CD4-positive, alpha-beta T cell (primary cell): ENCODE data around the gene TAF1C. TPM values are rescaled to one million over a fixed set of nuclear protein-coding genes. Genes with fewer than 3 reads are reported as not detected.

Experiments used
- ATAC-seq: fragments of 200-7000 bp; cut with Tn5 transposase; one replicate; pipeline ENCODE4 v1.10.0; 2022; ENCODE audit warnings: mild to moderate bottlenecking; ENCODE audit not compliant: poor library complexity
- CTCF ChIA-PET: fragments of 350-600 bp; sonication (Branson Sonifier 250); formaldehyde crosslinking; loops from one replicate; lab custom pipeline; 2021; ENCODE audit warnings: antibody characterized with exemption, inconsistent platforms; lab: Charles Lee
- POLR2A ChIA-PET: fragments of 350-600 bp; sonication (Branson Sonifier 250); formaldehyde crosslinking; loops from one replicate; lab custom pipeline; 2021; ENCODE audit warnings: antibody characterized with exemption, inconsistent platforms; lab: Charles Lee
- DNase-seq, 14 experiments: peaks; one replicate each; pipeline ENCODE4 v3.0.0-alpha.2; 2013 to 2020; ENCODE audit warnings: mixed read lengths in 2 of 14
- H3K27ac ChIP-seq, 2 donors: one replicate each; pipeline versions ENCODE4 v1.5.1 to v1.7.0; 2013; ENCODE audit warnings: low read length in 2 of 2, low read depth in 1 of 2, mild to moderate bottlenecking in 1 of 2
- H3K27me3 ChIP-seq, 2 experiments: 1 replicate in 1 of 2; 2 replicates in 1 of 2; pipeline versions ENCODE4 v1.6.1 to v1.7.0; 2013; ENCODE audit warnings: low read length in 2 of 2, control low read depth in 1 of 2, mild to moderate bottlenecking in 1 of 2, moderate library complexity in 1 of 2; ENCODE audit not compliant: insufficient read depth in 2 of 2, control insufficient read depth in 1 of 2
- H3K36me3 ChIP-seq: one replicate; pipeline ENCODE4 v1.6.1; 2013; ENCODE audit warnings: low read length, control low read depth; ENCODE audit not compliant: insufficient read depth
- H3K4me1 ChIP-seq: one replicate; pipeline ENCODE4 v1.6.1; 2013; ENCODE audit warnings: low read length, control low read depth; ENCODE audit not compliant: insufficient read depth
- H3K4me3 ChIP-seq: one replicate; pipeline ENCODE4 v1.5.1; 2013; ENCODE audit warnings: mild to moderate bottlenecking, low read length, moderate library complexity
- H3K9me3 ChIP-seq, 2 experiments: 1 replicate in 1 of 2; 2 replicates in 1 of 2; pipeline versions ENCODE4 v1.6.1 to v1.7.0; 2013; ENCODE audit warnings: low read length in 2 of 2, mild to moderate bottlenecking in 2 of 2, control low read depth in 1 of 2, moderate library complexity in 1 of 2; ENCODE audit not compliant: control insufficient read depth in 1 of 2, insufficient read depth in 1 of 2
- H3K27ac Mint-ChIP-seq: one replicate; pipeline ENCODE4 v1.8.0; 2020; ENCODE audit warnings: mixed read lengths
- H3K27me3 Mint-ChIP-seq: one replicate; pipeline ENCODE4 v1.8.0; 2021; ENCODE audit warnings: mixed read lengths
- H3K36me3 Mint-ChIP-seq: one replicate; pipeline ENCODE4 v1.8.0; 2021; ENCODE audit warnings: low read depth, mixed read lengths
- H3K4me1 Mint-ChIP-seq: one replicate; pipeline ENCODE4 v1.8.0; 2021; ENCODE audit warnings: low read depth, mixed read lengths
- H3K4me3 Mint-ChIP-seq: one replicate; pipeline ENCODE4 v1.8.0; 2020; ENCODE audit warnings: mild to moderate bottlenecking, mixed read lengths
- H3K9me3 Mint-ChIP-seq: one replicate; pipeline ENCODE4 v1.8.0; 2020; ENCODE audit warnings: mixed read lengths
- CTCF ChIP-seq: fragments of 200-600 bp; IDR thresholded peaks from one replicate; pipeline ENCODE4 v1.8.0; 2022; ENCODE audit warnings: antibody characterized with exemption, mild to moderate bottlenecking
- intact Hi-C, 2 experiments: fragments of 100-400 bp; cut with DNase I in 1 of 2; cut with micrococcal nuclease in 1 of 2; formaldehyde crosslinking; loops; one replicate each; pipeline versions ENCODE4 v1.15.1 to v1.9.0; 2023 to 2025; cut with DNase I, micrococcal nuclease
- total RNA-seq, 174 experiments: library from RNA in 2 of 174; stranded (reverse) in 2 of 174; gene quantifications; one replicate each; pipeline ENCODE4 v1.2.3 and lab custom pipeline; 2021 to 2026

The TAF1C gene
- total RNA-seq, 2 experiments from 2014 or later: 75.6 to 82.1 TPM

GRCh38 chr16:84233748-84234147, 46.9 kb upstream of the TAF1C start:
- no peaks in the 10 kb centered on the region for H3K36me3 Mint-ChIP-seq

GRCh38 chr16:84232969-84233368, 46.1 kb upstream of the TAF1C start:
- Mint-ChIP-seq H3K4me1 (no peaks in the 10 kb centered on the region), H3K36me3 (no peaks in the 10 kb centered on the region), H3K4me3 (no peak overlapping the region), H3K27ac (no peak overlapping the region), H3K27me3 (peaks cover 30% of the 10 kb centered on the region), H3K9me3 (no peaks in the 10 kb centered on the region)
- no peak overlapping the region for H3K4me3 ChIP-seq
- ATAC-seq (no peak), DNase-seq (no peak)
- H3K27me3 ChIP-seq: peaks cover 0 to 3% of the 10 kb centered on the region in 2 experiments
- TF ChIP-seq CTCF: no peak
- CTCF ChIA-PET: interaction anchor here (0.6 kb wide), 1 partner anchor 719 kb away, joined by 3 read pairs; no protein-coding TSS in a partner anchor
- POLR2A ChIA-PET: no interaction called here
- H3K27ac ChIP-seq: no peak overlapping the region
- H3K36me3 ChIP-seq: no peaks in the 10 kb centered on the region
- H3K4me1 ChIP-seq: no peaks in the 10 kb centered on the region
- no peaks in the 10 kb centered on the region for H3K9me3 ChIP-seq
- intact Hi-C loops: no loop called here

More at GRCh38 chr16:84233748-84234147, 46.9 kb upstream of the TAF1C start:
- Mint-ChIP-seq H3K4me1 (no peaks in the 10 kb centered on the region), H3K27ac (no peak overlapping the region), H3K27me3 (peaks cover 31% of the 10 kb centered on the region), H3K9me3 (no peaks in the 10 kb centered on the region), H3K4me3 (no peak overlapping the region)
- POLR2A ChIA-PET: no interaction called here
- Histone ChIP-seq H3K36me3 (no peaks in the 10 kb centered on the region), H3K4me3 (no peak overlapping the region), H3K27me3 (peaks cover 0 to 3% of the 10 kb centered on the region in 2 experiments), H3K9me3 (no peaks in the 10 kb centered on the region), H3K27ac (no peak overlapping the region), H3K4me1 (no peaks in the 10 kb centered on the region)
- CTCF ChIA-PET: no interaction called here
- intact Hi-C loops: no loop called here
- no peak for DNase-seq
- no peak for TF ChIP-seq CTCF
- ATAC-seq: no peak

GRCh38 chr16:84232060-84232459, 45.2 kb upstream of the TAF1C start:
- no peak overlapping the region for H3K27ac ChIP-seq
- Mint-ChIP-seq H3K36me3 (no peaks in the 10 kb centered on the region), H3K4me3 (no peak overlapping the region), H3K27ac (no peak overlapping the region), H3K4me1 (no peaks in the 10 kb centered on the region), H3K27me3 (peaks cover 26% of the 10 kb centered on the region), H3K9me3 (no peaks in the 10 kb centered on the region)
- intact Hi-C loops: no loop called here
- no peak for TF ChIP-seq CTCF
- POLR2A ChIA-PET: no interaction called here
- DNase-seq: no peak
- H3K36me3 ChIP-seq: no peaks in the 10 kb centered on the region
- peaks cover 0 to 3% of the 10 kb centered on the region in 2 experiments for H3K27me3 ChIP-seq
- CTCF ChIA-PET: interaction anchor here (0.6 kb wide), 1 partner anchor 720 kb away, joined by 3 read pairs; no protein-coding TSS in a partner anchor
- ATAC-seq: no peak
- H3K4me1 ChIP-seq: no peaks in the 10 kb centered on the region
- no peak overlapping the region for H3K4me3 ChIP-seq
- no peaks in the 10 kb centered on the region for H3K9me3 ChIP-seq
